ENCODE results near the gene RPUSD4.

DNA sequence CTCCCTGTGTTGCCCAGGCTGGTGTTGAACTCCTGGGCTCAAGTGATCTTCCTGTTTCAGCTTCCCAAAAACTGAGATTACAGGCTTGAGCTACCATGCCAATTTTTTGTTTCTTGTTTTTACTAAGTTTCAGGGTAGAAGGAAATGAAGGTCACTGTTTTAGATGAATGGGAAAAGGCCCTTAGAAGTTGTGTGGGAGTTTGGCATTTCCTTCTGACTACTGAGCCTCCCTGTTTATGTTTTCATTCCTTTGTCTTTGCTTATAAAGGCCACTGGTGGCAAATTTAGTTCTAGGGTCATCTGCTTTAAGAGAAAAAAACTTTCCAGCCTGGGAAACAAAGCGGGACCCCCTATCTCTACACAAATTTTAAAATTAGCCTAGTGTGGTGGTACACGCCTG is 35.2 kb upstream of the RPUSD4 start:
- TF ChIP-seq, protein P1, sequence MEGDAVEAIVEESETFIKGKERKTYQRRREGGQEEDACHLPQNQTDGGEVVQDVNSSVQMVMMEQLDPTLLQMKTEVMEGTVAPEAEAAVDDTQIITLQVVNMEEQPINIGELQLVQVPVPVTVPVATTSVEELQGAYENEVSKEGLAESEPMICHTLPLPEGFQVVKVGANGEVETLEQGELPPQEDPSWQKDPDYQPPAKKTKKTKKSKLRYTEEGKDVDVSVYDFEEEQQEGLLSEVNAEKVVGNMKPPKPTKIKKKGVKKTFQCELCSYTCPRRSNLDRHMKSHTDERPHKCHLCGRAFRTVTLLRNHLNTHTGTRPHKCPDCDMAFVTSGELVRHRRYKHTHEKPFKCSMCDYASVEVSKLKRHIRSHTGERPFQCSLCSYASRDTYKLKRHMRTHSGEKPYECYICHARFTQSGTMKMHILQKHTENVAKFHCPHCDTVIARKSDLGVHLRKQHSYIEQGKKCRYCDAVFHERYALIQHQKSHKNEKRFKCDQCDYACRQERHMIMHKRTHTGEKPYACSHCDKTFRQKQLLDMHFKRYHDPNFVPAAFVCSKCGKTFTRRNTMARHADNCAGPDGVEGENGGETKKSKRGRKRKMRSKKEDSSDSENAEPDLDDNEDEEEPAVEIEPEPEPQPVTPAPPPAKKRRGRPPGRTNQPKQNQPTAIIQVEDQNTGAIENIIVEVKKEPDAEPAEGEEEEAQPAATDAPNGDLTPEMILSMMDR (IDR thresholded peaks at IDR 0.05): no peak
- TF ChIP-seq ZC3H11A (IDR thresholded peaks at IDR 0.05): no peak
- TF ChIP-seq POLR2A (IDR thresholded peaks at IDR 0.05; ENCODE audit: low read length): no peak
- TF ChIP-seq, protein P2, sequence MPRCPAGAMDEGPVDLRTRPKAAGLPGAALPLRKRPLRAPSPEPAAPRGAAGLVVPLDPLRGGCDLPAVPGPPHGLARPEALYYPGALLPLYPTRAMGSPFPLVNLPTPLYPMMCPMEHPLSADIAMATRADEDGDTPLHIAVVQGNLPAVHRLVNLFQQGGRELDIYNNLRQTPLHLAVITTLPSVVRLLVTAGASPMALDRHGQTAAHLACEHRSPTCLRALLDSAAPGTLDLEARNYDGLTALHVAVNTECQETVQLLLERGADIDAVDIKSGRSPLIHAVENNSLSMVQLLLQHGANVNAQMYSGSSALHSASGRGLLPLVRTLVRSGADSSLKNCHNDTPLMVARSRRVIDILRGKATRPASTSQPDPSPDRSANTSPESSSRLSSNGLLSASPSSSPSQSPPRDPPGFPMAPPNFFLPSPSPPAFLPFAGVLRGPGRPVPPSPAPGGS (IDR thresholded peaks at IDR 0.05): no peak
- TF ChIP-seq BHLHE40 (IDR thresholded peaks at IDR 0.05; ENCODE audit: low read depth, low read length): no peak
- no peak for TF ChIP-seq EHMT2 (IDR thresholded peaks at IDR 0.05; ENCODE audit: low read depth)
- no peak for TF ChIP-seq MYC (IDR thresholded peaks at IDR 0.05; ENCODE audit: borderline replicate concordance, low read length)
- no peak for TF ChIP-seq JUN (IDR thresholded peaks at IDR 0.05)

All from A549 (cell line).